ENCODE data around the gene RBM47.
A peak's percentile ranks its signal among the peaks of the same experiment; 100 is the strongest.
"Not testable (repeated sequence)": the region's sequence is repeated elsewhere in the genome, so short reads cannot be mapped to it uniquely, and the experiment has no call there.

RBM47 gene

DNA sequence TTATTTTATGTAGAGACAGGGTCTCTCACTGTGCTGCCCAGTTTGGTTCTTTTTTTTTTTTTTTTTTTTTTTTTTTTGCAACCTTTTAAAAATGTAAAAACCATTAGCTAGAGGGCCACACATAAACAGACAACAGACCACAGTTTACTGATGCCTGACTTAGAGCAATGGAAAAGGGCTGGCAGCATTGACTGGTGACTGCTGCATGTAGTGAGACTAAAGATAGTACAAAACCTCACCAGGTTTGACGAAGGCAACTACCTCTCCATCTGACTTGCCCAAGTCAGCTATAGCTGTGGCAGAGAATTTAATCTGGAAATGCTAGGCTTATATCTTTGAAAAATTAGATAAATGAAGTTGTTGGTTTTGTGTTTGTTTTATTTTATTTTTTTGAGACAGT is 102.9 kb downstream of the RBM47 start:
- no peak for DNase-seq (ENCODE audit: low read depth)

DNA sequence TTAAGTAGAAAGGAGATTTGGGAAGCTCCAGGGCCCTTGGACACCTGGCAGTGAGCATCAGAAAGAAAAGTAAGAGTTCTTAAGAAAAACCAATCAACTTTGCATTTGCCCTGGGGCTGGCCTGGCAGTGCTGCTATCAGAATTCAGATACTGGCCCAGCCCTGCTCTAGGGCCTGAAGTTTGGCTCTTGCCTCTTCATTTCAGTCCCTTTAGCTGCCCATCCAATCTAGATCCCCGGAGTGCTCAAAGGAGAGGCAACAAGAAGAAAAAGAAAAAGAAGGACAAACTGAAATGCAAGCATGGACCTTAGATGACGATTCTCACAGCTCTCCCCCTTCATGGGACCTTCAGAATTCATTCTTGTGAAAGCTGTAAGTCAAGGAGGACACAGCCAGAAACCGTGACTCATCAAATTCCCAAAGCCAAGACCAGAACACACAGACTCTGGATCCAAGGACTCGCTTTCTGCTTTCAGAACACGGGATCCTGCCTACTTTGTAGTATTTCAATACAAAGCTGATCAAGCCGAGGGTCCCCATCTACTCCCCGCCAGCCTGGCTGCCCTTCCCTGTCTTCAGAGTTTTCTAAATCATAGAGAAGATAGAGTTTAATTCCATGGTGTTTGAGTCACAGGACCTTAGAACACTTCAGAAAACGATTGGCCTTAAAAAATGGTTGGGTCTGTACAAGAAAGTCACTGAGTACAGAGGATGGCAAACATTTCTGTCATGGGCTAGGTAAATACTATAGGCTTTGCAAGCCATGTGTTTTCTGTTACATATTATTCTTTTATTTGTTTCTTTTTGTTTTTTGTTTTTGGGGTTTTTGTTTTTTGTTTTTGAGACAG is 103.7 kb downstream of the RBM47 start:
- DNase-seq (ENCODE audit: low read depth) = peak; percentile 83

DNA sequence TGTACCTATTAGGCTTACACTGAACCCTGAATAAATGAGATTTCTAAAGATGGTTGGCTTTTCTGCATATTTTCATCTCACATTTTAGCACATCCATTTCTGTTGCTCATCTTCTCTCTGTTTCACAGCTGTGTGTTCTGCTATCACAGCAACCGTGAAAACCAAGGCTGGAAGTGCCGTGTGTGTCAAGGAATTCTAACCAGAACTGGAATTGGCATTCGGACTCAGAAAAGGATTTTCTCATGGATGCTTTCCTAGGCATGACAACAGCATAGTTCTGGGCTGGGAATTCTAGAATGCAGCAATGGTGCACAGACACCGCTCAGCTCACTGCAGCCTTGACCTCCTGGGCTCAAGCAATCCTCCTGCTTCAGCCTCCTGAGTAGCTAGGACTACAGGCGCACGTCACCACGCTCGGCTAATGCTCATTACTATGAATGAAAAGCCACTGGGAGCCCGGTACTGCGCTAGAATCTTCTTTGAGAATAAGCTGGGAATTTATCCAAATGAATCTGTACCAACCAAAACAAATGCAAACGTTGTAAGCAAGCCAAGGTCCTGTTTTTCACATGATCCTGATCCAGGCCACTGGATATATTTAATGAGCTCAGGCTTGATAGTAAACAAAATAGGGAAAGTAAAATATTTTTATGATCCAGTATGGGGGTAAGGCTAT is 105.2 kb downstream of the RBM47 start:
- no peak for DNase-seq (ENCODE audit: low read depth)

DNA sequence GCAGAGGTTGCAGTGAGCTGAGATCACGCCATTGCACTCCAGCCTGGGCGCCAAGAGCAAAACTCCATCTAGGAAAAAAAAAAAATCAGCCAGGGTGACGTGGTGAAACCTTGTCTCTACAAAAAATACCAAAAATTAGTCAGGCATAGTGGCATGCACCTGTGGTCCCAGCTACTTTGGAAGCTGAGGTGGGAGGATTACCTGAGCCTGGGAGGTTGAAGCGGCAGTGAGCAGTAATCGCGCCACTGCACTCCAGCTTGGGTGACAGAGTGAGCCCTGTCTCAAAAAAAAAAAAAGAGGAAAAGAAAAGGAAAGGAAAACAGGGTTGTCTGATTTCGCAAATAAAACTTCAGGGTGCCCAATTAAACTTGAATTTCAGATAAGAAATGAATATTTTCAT is 106.1 kb downstream of the RBM47 start:
- DNase-seq (ENCODE audit: low read depth) = no peak

DNA sequence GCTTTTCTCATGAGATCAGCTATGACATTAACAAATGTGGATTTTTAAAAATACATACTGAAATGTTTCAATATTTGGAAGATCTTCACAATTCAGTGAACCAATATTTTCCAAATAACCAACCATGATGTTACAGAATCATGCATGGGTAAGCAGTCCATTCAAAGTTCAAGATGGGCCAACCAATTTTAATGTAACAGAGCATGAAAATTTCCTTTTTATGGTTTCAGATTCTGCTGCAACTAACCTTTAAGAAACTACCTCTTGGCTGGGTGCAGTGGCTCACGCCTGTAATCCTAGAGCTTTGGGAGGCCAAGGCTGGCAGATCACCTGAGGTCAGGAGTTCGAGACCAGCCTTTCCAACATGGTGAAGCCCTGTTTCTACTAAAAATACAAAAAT is 107.7 kb downstream of the RBM47 start:
- no peak for DNase-seq (ENCODE audit: low read depth)

DNA sequence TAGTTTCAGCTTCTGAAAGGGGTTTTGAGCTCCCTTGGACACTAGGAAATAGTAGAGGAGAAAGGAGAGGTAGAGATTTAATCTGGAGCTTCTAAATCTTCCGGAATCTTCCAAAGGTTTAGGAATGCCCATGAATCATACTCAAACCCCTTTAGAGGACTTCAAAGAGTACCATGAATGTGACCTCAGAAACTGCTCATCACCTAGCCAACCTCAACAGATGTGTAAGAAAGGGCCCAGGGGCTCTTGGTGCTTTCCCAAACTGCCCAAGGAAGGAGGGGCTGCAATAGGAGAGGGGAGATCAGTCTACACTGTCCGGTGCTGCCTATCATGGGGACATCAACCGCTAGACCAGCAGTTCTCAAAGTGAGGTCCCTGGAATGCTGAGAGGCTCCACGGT is 109.1 kb downstream of the RBM47 start:
- DNase-seq (ENCODE audit: low read depth) = no peak

DNA sequence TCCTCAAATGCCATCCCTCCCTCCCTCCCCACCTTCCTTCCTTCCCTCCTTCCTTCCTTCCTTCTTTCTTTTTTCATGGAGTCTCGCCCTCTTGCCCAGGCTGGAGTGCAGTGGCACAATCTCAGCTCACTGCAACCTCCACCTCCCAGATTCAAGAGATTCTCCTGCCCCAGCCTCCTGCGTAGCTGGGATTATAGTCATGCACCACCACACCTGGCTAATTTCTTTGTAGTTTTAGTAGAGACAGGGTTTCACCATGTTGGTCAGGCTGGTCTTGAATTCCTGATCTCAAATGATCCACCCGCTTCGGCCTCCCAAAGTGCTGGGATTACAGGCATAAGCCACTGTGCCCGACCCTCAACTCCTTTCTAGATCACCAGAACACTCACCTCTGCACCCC is 112.6 kb downstream of the RBM47 start:
- DNase-seq (ENCODE audit: low read depth) = not testable (repeated sequence)

DNA sequence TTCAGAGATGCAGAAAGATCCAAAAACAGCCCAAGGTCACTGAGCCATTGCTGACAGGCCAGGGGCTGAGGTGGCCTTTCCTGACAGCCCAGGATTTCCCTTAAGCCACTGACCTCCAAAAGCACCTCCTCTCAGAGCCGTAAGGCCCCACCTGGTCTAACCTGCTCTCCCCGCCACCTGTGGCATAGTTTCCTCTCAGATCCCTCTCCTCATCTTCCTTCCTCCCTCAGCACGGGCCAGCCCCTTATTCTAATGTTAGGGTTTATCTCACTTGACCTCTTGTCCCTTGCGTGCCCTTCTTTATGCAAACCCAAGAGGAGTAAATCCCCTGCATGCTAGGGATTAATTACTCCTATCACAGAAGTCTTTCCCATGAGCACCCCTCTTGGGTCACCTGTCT is 113.0 kb downstream of the RBM47 start:
- no peak for DNase-seq (ENCODE audit: low read depth)

DNA sequence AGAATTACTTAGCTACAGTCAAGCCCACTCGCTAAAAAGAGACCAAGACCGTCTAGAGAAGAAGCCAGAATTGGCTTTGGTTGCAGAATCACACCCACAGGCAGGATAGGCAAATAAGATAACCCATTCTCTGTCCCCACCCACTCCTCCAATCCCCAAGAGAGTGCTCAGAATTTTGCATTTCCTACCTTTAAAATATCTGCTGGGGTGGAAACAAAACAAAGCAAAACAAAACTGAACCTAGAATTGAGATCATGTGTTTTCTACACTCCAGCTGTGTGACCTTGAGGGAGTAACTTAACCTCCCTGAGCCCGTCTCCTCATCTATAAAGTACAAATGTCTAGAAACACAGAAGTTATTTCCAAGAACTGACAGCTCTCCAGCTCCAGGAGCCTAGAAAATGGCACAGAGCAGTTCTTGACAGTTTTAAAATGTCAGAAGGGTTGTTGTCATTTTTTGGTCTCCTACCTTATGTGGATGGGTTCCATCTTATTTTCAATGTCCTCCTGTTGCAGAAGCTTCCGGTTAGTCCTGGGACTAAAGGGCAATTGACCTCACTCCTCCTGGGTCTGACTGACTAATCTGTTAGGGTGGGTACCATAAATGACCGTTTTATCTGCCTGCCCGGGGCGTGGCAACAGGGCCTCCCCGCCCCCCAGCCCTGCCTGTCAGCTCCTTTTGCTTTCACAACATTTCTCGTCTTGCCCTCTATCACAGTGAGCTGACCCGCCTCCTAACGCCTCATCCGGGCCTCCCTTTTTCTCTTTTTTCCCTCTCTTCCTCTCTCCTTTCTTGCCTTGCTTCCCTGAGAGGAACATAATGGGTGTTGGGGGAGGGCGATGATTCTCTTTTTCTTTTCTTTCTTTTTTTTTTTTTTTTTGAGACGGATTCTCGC is 114.0 kb downstream of the RBM47 start:
- DNase-seq (ENCODE audit: low read depth) = no peak

DNA sequence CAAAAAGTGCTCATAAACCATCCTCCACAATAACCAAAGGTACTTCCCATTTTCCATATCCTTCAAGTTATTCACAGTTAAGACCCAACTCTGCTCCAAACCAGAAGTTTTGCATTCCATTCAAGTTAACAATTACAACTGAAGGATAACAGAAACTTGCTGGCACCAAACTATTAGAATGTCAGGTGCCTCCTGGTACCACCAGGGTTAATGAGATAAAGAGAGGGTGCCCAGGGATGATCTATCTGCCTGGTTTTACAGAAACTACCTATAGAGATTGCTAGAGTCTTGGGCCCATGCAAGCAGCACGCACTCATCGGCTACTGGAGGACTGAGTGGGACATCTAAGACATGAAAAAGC is 114.6 kb downstream of the RBM47 start:
- DNase-seq (ENCODE audit: low read depth) = no peak

DNA sequence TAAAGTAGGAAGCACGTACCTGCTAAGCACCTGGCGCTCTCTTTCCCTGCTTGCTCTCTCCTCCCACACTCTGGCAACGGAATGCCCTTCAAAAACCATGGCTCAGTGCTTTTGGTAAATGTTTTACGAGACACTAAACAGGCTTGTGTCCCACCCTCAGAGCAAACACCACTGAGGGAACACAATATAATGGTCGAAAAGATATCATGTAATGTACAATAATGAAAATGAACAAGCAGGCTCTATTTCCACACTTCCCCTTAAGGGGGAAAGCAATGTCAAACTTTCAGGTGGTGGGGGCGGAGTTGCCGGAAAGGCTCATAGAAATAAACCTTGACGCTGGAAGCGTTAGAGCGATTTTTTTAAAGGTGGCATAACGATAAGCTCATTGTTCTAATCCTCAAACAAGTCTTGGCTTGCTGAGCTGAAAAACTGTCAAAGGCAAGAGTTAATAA is 115.1 kb downstream of the RBM47 start:
- no peak for DNase-seq (ENCODE audit: low read depth)

DNA sequence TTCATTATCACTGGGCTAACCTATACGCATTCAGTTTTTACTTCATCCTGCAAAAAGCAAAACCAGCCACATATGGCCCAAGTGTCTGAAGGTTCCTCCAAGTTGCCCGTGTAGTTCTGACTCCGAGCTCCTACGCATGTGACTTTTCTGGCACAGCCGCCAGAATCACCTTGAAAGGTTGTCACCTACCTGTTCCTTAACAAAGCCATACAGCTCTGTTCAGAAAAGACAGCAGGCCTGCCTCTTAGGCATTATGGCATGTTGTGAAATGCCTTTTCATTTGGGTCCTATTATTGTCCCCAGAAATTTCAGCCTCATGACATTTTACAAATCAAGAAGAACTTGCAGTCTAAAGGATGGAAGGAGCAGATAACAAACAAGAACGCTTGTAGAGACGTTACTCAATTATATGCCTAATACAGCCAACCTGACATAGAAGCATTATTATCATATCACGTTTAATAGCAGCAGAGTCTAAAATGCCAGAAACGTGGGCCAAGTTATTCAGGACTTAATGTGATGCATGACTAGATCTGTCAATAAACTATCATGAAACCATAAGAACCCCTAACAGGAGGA is 118.5 kb downstream of the RBM47 start:
- DNase-seq (ENCODE audit: low read depth) = no peak

DNA sequence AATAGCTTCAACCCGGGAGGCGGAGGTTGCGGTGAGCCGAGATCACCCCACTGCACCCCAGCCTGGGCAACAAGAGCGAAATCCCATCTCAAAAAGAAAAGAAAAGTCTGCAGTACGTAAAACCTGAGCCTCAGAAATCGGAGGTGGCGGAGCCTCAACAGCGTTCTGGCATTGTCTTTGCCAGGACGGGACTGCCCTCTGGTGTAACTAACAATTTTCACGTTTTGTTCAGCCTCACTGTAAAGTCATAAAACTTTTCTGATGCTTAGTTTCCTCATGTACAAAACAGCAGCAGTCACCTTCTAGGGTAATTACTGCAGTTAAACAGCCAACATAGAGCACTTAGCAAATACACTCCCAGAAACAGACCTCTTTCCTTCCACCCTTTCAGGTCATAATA is 121.7 kb downstream of the RBM47 start:
- no peak for DNase-seq (ENCODE audit: low read depth)

DNA sequence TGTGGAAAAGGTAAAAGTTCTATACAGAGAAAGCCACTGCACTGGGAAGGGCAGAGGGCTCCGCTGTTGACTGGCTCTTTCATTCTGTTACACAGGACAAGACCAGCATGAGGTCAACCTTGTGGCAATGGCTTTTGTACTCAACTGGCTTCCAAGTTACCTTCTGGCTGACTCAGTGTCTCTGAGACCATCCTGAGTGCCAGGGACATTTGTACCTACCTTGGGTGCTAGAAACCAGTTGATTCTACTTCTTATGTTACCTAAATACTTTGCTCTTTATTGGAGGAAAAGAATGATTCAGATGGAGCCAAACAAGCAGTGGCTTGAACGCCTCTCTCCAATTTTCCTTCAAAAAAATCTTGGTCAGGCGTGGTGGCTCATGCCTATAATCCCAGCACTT is 123.2 kb downstream of the RBM47 start:
- DNase-seq (ENCODE audit: low read depth) = no peak

DNA sequence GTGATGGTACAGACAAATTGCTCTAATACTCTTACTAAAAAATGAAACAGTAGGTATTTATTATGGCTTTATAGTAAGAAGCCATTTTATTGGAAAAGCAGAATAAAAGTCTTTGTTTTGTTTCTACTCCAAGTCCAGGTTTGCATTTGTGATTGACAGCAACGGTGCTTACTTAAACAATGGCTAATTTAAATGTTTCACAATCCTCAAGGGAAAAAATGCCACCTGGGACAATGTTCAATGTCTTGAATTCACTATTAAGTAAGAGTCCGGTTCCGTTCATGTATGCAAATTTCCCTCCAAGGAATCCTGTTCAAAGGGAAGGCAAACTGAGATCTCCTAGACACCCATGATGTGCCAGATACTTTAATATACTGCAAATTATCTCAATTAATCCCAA is 123.6 kb downstream of the RBM47 start:
- no peak for DNase-seq (ENCODE audit: low read depth)

DNA sequence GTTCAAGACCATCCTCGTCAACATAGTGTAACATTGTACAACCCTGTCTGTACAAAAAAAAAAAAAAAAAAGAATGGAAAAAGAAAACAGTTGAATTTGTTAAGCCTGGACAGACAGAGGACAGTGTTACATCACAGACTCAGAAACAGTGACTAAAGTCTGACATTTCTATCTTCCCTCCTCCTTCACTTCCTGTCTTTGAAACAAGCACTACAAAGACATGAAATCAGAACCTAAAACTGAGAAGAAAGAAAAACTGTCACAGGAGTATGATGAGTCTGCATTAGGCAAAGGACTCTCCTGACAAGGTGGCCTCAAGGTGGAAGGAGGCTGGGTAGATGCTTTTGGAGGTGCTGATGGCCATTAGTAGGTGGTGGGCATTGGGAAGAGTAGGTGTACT is 126.7 kb downstream of the RBM47 start:
- no peak for DNase-seq (ENCODE audit: low read depth)

DNA sequence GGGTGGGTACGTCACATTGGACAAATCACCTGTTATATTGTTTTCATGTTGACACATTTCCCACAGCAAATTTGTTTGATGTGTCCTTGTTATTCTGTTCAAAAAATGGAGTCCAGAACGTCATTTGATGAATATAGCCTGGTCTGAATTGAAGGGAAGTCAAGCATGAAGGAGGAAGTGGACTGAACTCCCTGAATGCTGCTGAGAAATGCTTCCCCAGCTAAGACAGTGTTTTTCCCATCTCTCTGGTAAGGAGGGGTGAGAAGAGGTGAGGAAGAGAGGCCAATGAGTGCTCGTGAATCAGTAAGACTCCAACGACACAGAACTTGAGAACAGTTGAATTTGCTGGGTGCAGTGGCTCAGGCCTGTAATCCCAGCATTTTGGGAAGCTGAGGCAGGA is 127.4 kb downstream of the RBM47 start:
- DNase-seq (ENCODE audit: low read depth) = no peak

DNA sequence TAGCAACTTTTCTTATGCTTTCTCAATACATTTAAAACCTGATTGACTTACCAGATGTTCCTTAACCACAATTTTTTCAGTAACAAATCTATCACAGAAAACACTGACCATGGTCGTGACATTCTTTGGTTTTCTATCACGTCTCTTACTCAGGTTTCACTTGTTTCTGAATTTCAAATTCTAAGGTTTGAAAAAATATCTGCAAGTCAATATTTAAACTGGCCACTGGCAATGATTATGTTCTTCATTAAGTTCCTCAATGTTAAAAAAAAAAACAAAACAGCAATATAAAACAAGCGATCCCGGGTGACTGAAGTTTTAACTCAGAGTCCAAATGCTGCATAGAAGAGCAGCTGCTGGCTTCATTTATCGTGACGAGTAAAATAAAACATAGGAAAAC is 128.9 kb downstream of the RBM47 start:
- DNase-seq (ENCODE audit: low read depth) = no peak

DNA sequence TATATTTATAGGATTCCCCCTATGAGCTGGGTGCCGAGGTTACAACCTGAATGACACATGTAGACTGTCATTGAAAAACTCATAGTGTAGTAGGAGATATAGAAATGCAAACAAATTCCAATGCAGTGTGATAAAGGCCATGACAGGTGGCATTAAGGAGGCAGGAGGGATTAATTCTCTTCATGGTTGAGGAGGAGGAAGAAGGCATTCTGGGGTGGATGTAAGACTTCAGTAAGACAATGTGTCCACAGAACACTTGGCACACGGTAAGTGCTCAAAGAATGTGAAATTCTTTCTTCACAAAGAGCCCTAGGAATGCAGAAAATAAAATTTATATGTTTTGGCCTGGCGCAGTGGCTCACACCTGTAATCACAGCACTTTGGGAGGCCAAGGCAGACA is 136.5 kb downstream of the RBM47 start:
- no peak for DNase-seq (ENCODE audit: low read depth)

DNA sequence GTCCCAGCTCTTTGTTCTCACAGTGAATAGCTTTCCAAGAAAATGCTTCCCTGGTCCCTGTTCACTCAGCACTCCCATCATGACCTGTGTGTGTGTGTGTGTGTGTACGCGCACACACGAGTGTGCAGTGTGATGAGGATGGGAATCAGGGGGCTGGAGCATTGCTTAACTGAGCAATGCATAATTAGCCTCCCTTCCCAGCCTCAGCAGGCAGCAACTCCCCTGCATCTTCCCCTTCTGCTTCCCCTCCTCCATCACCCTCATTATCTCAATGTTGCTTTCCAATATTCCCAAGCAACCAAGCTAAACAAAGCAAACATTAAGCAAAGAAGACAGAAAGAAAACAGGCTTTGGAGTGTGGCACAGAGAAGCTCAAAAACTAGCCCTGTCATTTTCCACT is 137.0 kb downstream of the RBM47 start:
- DNase-seq (ENCODE audit: low read depth) = no peak

DNA sequence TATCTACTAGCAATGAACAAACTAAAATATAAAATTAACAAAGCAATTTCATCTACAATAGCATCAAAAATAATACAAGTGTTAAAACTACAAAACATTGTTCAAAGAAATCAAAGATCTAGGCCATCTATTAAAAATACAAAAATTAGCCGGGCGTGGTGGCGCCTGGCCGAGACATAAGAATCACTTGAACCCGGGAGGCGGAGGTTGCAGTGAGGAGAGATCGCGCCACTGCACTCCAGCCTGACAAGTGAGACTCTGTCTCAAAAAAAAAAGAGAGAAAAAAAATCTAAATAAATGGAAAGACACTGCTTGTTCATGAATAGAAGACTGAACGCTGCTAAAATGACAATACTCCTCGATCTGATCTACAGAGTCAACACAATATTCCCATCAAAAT is 139.2 kb downstream of the RBM47 start:
- DNase-seq (ENCODE audit: low read depth) = no peak

DNA sequence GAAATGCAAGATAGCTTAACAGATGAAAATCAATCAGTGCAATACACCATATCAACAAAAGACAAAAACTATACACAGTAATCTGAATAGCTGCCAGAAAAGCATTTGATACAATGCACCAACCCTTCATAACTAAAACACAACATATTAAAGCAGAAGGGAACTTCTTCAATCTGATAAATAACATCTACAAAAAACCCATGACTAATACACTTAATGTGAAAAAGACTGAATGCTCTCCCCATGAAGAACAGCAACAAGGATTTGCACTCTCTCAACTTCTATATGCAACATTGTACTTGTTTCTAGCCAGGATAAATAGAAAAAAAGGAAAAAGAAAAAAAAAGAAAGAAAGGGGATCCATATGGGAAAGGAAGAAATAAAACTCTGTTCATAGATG is 139.7 kb downstream of the RBM47 start:
- DNase-seq (ENCODE audit: low read depth) = no peak
